B cell (primary cell): ENCODE data around the gene TMTC4. TPM values are rescaled to one million over a fixed set of nuclear protein-coding genes. Genes with fewer than 3 reads are reported as not detected.
A peak's percentile ranks its signal among the peaks of the same experiment; 100 is the strongest.

Source experiments
- ATAC-seq: fragments of 200-7000 bp; cut with Tn5 transposase; one replicate; pipeline ENCODE4 v1.10.0; 2021; ENCODE audit warnings: low read depth, mild to moderate bottlenecking, moderate number of reproducible peaks, moderate library complexity
- CTCF ChIA-PET: fragments of 350-600 bp; sonication (Branson Sonifier 250); formaldehyde crosslinking; loops from one replicate; lab custom pipeline; 2021; ENCODE audit warnings: antibody characterized with exemption, inconsistent platforms; lab: Charles Lee
- POLR2A ChIA-PET: fragments of 350-600 bp; sonication (Branson Sonifier 250); formaldehyde crosslinking; loops from one replicate; lab custom pipeline; 2021; ENCODE audit warnings: antibody characterized with exemption; lab: Charles Lee
- DNase-seq: peaks from one replicate; pipeline ENCODE4 v3.0.0; 2013
- H2AFZ ChIP-seq: 2 replicates; pipeline ENCODE4 v1.6.1; 2012; ENCODE audit warnings: mild to moderate bottlenecking, low read depth, low read length; ENCODE audit not compliant: insufficient read depth, poor library complexity, severe bottlenecking
- H3K27ac ChIP-seq, 2 donors: 1 replicate in 1 of 2; 2 replicates in 1 of 2; pipeline ENCODE4 v1.5.1; 2012 to 2013; ENCODE audit warnings: low read length in 2 of 2, mild to moderate bottlenecking in 2 of 2, moderate library complexity in 1 of 2
- H3K27me3 ChIP-seq, 4 experiments: fragments of 200-600 bp in 1 of 4; sonication (generic) in 1 of 4; replicated peaks in 1 of 4; 1 replicate in 2 of 4; 2 replicates in 2 of 4; pipeline versions ENCODE4 v1.6.1 to v1.7.0; 2013 to 2016; ENCODE audit warnings: low read length in 3 of 4, mild to moderate bottlenecking in 2 of 4, mixed read lengths in 1 of 4, moderate library complexity in 1 of 4; ENCODE audit not compliant: insufficient read depth in 4 of 4, control insufficient read depth in 3 of 4; ENCODE audit errors: control extremely low read depth in 1 of 4
- H3K36me3 ChIP-seq, 2 experiments: replicated peaks in 1 of 2; 1 replicate in 1 of 2; 2 replicates in 1 of 2; pipeline versions ENCODE4 v1.6.1 to v1.7.1; 2013; ENCODE audit warnings: low read length in 1 of 2; ENCODE audit not compliant: insufficient read depth in 2 of 2, control insufficient read depth in 1 of 2; ENCODE audit errors: control extremely low read depth in 1 of 2, extremely low read depth in 1 of 2
- H3K4me1 ChIP-seq, 2 donors: fragments of 200-600 bp in 1 of 2; sonication (generic) in 1 of 2; 1 replicate in 1 of 2; 2 replicates in 1 of 2; pipeline versions ENCODE4 v1.5.1 to v1.6.1; 2013 to 2017; ENCODE audit warnings: low read length in 2 of 2; ENCODE audit not compliant: control insufficient read depth in 2 of 2, insufficient read depth in 2 of 2
- H3K4me2 ChIP-seq: replicated peaks from 2 replicates; pipeline ENCODE3; 2012; ENCODE audit warnings: mild to moderate bottlenecking, low read depth, low read length; ENCODE audit not compliant: poor library complexity, severe bottlenecking
- H3K4me3 ChIP-seq, 5 experiments: fragments of 200-600 bp in 1 of 5; sonication (generic) in 1 of 5; 1 replicate in 3 of 5; 2 replicates in 2 of 5; pipeline versions ENCODE4 v1.5.1 to v1.7.0; 2011 to 2016; ENCODE audit warnings: low read length in 4 of 5, mild to moderate bottlenecking in 4 of 5, low read depth in 2 of 5, control low read depth in 1 of 5, moderate library complexity in 1 of 5; ENCODE audit not compliant: insufficient read depth in 1 of 5; ENCODE audit errors: control extremely low read depth in 1 of 5, extremely low read depth in 1 of 5
- H3K79me2 ChIP-seq: fragments of 200-600 bp; sonication (generic); one replicate; pipeline ENCODE4 v1.6.0; 2016; ENCODE audit warnings: low read length; ENCODE audit not compliant: control insufficient read depth, insufficient read depth
- H3K9ac ChIP-seq: fragments of 200-600 bp; sonication (generic); 2 replicates; pipeline ENCODE4 v1.6.1; 2017; ENCODE audit warnings: mild to moderate bottlenecking, low read length, moderate library complexity
- H3K9me3 ChIP-seq, 3 donors: one replicate each; pipeline versions ENCODE4 v1.6.1 to v1.7.1; 2013; ENCODE audit warnings: low read length in 2 of 3; ENCODE audit not compliant: control insufficient read depth in 2 of 3, insufficient read depth in 1 of 3; ENCODE audit errors: control extremely low read depth in 1 of 3
- H4K20me1 ChIP-seq: 2 replicates; pipeline ENCODE4 v1.6.0; 2012; ENCODE audit warnings: mild to moderate bottlenecking, low read length; ENCODE audit not compliant: insufficient read depth, control insufficient read depth, poor library complexity, severe bottlenecking
- H3K27ac Mint-ChIP-seq: one replicate; pipeline ENCODE4 v1.8.0; 2021; ENCODE audit warnings: mixed read lengths
- H3K27me3 Mint-ChIP-seq: one replicate; pipeline ENCODE4 v1.8.0; 2021; ENCODE audit warnings: mixed read lengths
- H3K4me1 Mint-ChIP-seq: one replicate; pipeline ENCODE4 v1.8.0; 2021; ENCODE audit warnings: mixed read lengths
- H3K4me3 Mint-ChIP-seq: one replicate; pipeline ENCODE4 v1.8.0; 2021; ENCODE audit warnings: mixed read lengths
- H3K9me3 Mint-ChIP-seq: one replicate; pipeline ENCODE4 v1.8.0; 2022; ENCODE audit warnings: mixed read lengths; ENCODE audit not compliant: insufficient read depth
- EZH2 ChIP-seq: IDR thresholded peaks from 2 replicates; pipeline ENCODE4 v1.6.1; 2012; ENCODE audit warnings: borderline replicate concordance, low read depth, mild to moderate bottlenecking, moderate library complexity, low read length; ENCODE audit not compliant: insufficient read depth, poor library complexity, severe bottlenecking
- WGBS: methylation state at CpG from one replicate; pipeline ENCODE4 v1.1.5; 2013; ENCODE audit warnings: missing lambda C conversion rate; ENCODE audit not compliant: insufficient coverage; 5-methylcytosine and 5-hydroxymethylcytosine counted together
- intact Hi-C: fragments of 100-400 bp; cut with micrococcal nuclease; formaldehyde crosslinking; loops from one replicate; pipeline ENCODE4 v1.10.0; 2022
- polyA plus RNA-seq: library from polyadenylated mRNA; depleted of rRNA; stranded (reverse); fragments of >200 nt; gene quantifications from 2 replicates; pipeline ENCODE4 v1.2.3, GENCODE V29; 2012
- total RNA-seq, 2 donors: library from RNA; stranded (reverse); fragments of 120-200 nt in 1 of 2; gene quantifications; 1 replicate in 1 of 2; 2 replicates in 1 of 2; pipeline versions ENCODE4 v1.2.3 to v1.2.4, GENCODE V29; 2013 to 2022
- TF ChIP-seq, protein P1 (sequence below): fragments of 200-600 bp; IDR thresholded peaks from one replicate; pipeline ENCODE4 v1.8.0; 2022; ENCODE audit warnings: antibody characterized with exemption, mild to moderate bottlenecking

TMTC4 gene
- total and polyA plus RNA-seq, 2 donors (not counting 1 experiment from before 2014, with no cell fraction given): 7.9 to 17.8 TPM

DNA sequence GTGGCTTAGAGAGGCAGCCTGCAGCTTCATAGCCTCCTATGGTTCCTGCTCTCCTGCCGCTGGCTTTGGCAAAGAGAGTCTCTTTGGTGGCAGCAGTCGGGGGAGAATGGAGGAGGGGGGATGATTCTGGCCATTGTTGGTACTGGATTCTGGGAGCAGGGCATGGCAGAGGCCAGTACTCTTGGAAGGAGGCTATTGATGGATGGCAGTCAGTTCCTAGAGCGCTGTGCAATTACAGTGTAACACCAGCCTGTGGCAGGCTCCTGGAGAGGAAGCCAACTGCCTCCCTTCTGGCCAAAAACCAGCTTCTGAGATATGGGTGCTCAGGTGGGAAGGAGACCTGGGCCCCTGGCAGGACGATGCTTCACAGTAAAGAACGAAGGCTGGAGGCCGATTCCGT, 47.9 kb upstream of the TMTC4 start:
- no peak for ATAC-seq
- no peak overlapping the region for H2AFZ ChIP-seq
- H3K79me2 ChIP-seq: no peaks in the 10 kb centered on the region
- no peak overlapping the region for H3K4me2 ChIP-seq
- H3K4me3 Mint-ChIP-seq: no peak overlapping the region
- TF ChIP-seq, protein P1, sequence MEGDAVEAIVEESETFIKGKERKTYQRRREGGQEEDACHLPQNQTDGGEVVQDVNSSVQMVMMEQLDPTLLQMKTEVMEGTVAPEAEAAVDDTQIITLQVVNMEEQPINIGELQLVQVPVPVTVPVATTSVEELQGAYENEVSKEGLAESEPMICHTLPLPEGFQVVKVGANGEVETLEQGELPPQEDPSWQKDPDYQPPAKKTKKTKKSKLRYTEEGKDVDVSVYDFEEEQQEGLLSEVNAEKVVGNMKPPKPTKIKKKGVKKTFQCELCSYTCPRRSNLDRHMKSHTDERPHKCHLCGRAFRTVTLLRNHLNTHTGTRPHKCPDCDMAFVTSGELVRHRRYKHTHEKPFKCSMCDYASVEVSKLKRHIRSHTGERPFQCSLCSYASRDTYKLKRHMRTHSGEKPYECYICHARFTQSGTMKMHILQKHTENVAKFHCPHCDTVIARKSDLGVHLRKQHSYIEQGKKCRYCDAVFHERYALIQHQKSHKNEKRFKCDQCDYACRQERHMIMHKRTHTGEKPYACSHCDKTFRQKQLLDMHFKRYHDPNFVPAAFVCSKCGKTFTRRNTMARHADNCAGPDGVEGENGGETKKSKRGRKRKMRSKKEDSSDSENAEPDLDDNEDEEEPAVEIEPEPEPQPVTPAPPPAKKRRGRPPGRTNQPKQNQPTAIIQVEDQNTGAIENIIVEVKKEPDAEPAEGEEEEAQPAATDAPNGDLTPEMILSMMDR: no peak
- TF ChIP-seq EZH2: no peak
- WGBS: 87% methylated on average over 7 of the region's 7 CpGs
- DNase-seq: no peak
- no peaks in the 10 kb centered on the region for H3K36me3 ChIP-seq
- intact Hi-C loops: no loop called here
- no peaks in the 10 kb centered on the region for H3K27me3 ChIP-seq
- H4K20me1 ChIP-seq: no peaks in the 10 kb centered on the region
- no peak overlapping the region for H3K27ac ChIP-seq
- H3K4me3 ChIP-seq: no peak overlapping the region
- H3K27me3 Mint-ChIP-seq: peaks cover 9% of the 10 kb centered on the region
- peaks cover 6% of the 10 kb centered on the region for H3K9me3 Mint-ChIP-seq
- H3K9me3 ChIP-seq: peaks cover 0 to 2% (median 0%) of the 10 kb centered on the region in 3 donors
- no peaks in the 10 kb centered on the region for H3K4me1 ChIP-seq
- no peak overlapping the region for H3K27ac Mint-ChIP-seq
- no peak overlapping the region for H3K9ac ChIP-seq
- ChIA-PET POLR2A (no interaction called here), CTCF (interaction anchor here (0.5 to 2.3 kb wide), 5 partner anchors 11 to 150 kb away, joined by 3 to 6 read pairs (median 3); no protein-coding TSS in a partner anchor)
- H3K4me1 Mint-ChIP-seq: no peaks in the 10 kb centered on the region

DNA sequence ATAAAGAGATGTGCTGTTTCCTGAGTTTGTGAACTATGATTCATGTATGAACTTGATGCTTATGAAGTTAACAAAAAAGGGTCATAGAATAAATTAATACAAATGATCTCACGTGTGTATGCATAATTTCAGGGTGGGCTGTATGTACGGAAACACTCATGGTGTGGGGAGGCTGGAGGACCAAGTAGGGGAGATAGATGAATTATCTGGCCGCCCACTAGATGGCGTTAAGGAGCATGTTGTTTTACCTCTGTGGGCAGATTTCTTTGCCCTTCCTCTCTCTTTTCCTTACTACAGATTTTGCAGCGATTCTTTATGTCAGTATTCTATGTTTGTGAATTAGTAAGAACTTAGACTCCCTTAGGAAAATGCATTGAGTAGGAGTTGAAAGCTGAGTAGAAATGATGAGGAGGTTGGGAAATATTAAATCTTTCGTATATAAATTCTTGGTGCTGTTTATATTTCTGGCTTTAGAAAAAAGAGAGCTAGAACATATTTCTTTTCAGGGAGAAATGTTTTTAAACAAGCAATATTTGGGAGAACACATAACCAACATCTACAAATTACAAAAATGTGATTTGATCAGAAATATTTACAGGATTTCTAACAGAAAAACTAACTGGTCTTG, 47.4 kb upstream of the TMTC4 start:
- POLR2A ChIA-PET: no interaction called here
- ATAC-seq: peak; percentile 39

More for the DNA sequence above, 47.4 kb upstream of the TMTC4 start:
- Histone ChIP-seq H4K20me1 (no peaks in the 10 kb centered on the region), H3K27me3 (no peaks in the 10 kb centered on the region), H3K27ac (no peak overlapping the region), H3K4me2 (no peak overlapping the region), H3K4me1 (no peaks in the 10 kb centered on the region), H3K4me3 (no peak overlapping the region), H3K9me3 (peaks cover 0 to 2% (median 0%) of the 10 kb centered on the region in 3 donors), H3K36me3 (no peaks in the 10 kb centered on the region), H3K9ac (no peak overlapping the region), H3K79me2 (no peaks in the 10 kb centered on the region), H2AFZ (no peak overlapping the region)
- peak; percentile 51 for DNase-seq
- Mint-ChIP-seq H3K27ac (no peak overlapping the region), H3K4me1 (no peaks in the 10 kb centered on the region), H3K27me3 (peaks cover 11% of the 10 kb centered on the region), H3K4me3 (no peak overlapping the region), H3K9me3 (peaks cover 2% of the 10 kb centered on the region)
- WGBS: 0% methylated on average over 2 of the region's 6 CpGs
- CTCF ChIA-PET: interaction anchor here (0.7 to 2.3 kb wide), 5 partner anchors 11 to 149 kb away, joined by 3 to 6 read pairs (median 3); no protein-coding TSS in a partner anchor
- TF ChIP-seq, protein P1: peak; percentile 86
- TF ChIP-seq EZH2: no peak
- intact Hi-C loops: no loop called here
